ENCODE results near the gene PXYLP1.

PXYLP1 gene

GRCh38 chr3:141275032-141275422 lies 43.4 kb downstream of the PXYLP1 start:
- Histone ChIP-seq H3K27ac (ENCODE audit: low read length) (no peak overlapping the region), H3K4me3 (ENCODE audit: low read depth in 1 of 2, low read length in 2 of 2) (no peak overlapping the region), H3K9me3 (ENCODE audit: control insufficient read depth in 1 of 2, low read length in 2 of 2) (no peaks in the 10 kb centered on the region), H3K27me3 (ENCODE audit: low read depth, low read length) (no peaks in the 10 kb centered on the region), H3K4me1 (ENCODE audit: control insufficient read depth in 1 of 2, insufficient read depth in 2 of 2, low read length in 2 of 2) (peaks cover 0 to 16% of the 10 kb centered on the region in 2 donors), H3K36me3 (ENCODE audit: control insufficient read depth in 1 of 2, insufficient read depth in 2 of 2, low read length in 2 of 2) (no peaks in the 10 kb centered on the region)

- Histone ChIP-seq H3K4me1 (ENCODE audit: control insufficient read depth in 1 of 2, insufficient read depth in 2 of 2, low read length in 2 of 2) (peaks cover 0 to 17% of the 10 kb centered on the region in 2 donors), H3K36me3 (ENCODE audit: control insufficient read depth in 1 of 2, insufficient read depth in 2 of 2, low read length in 2 of 2) (no peaks in the 10 kb centered on the region), H3K27me3 (ENCODE audit: low read depth, low read length) (no peaks in the 10 kb centered on the region), H3K4me3 (ENCODE audit: low read depth in 1 of 2, low read length in 2 of 2) (no peak overlapping the region), H3K27ac (ENCODE audit: low read length) (no peak overlapping the region), H3K9me3 (ENCODE audit: control insufficient read depth in 1 of 2, low read length in 2 of 2) (no peaks in the 10 kb centered on the region)
Measured at GRCh38 chr3:141275511-141275910, 43.9 kb downstream of the PXYLP1 start.

DNA sequence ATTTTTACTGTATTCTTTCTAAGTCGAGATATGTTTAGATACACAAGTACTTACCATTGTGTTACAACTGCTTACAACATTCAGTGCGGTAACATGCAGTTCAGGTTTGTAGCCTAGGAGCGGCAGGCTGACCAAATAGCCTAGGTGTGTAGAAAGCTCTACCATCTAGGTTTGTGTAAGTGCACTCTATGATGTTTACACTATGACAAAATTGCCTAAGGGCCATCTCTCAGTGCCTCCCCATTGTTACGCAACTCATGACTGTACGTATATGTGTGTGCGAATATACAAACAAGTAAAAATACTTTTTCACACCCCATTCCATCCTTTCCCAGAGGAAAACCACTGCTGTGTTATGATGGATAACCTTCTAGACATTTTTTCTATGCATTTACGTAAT lies 44.3 kb downstream of the PXYLP1 start:
- Histone ChIP-seq H3K36me3 (ENCODE audit: control insufficient read depth in 1 of 2, insufficient read depth in 2 of 2, low read length in 2 of 2) (peaks cover 0 to 2% of the 10 kb centered on the region in 2 donors), H3K4me3 (ENCODE audit: low read depth in 1 of 2, low read length in 2 of 2) (no peak overlapping the region), H3K9me3 (ENCODE audit: control insufficient read depth in 1 of 2, low read length in 2 of 2) (no peaks in the 10 kb centered on the region), H3K4me1 (ENCODE audit: control insufficient read depth in 1 of 2, insufficient read depth in 2 of 2, low read length in 2 of 2) (peaks cover 0 to 17% of the 10 kb centered on the region in 2 donors), H3K27ac (ENCODE audit: low read length) (no peak overlapping the region), H3K27me3 (ENCODE audit: low read depth, low read length) (no peaks in the 10 kb centered on the region)

- Histone ChIP-seq H3K4me1 (ENCODE audit: control insufficient read depth in 1 of 2, insufficient read depth in 2 of 2, low read length in 2 of 2) (peaks cover 0 to 17% of the 10 kb centered on the region in 2 donors), H3K27ac (ENCODE audit: low read length) (no peak overlapping the region), H3K36me3 (ENCODE audit: control insufficient read depth in 1 of 2, insufficient read depth in 2 of 2, low read length in 2 of 2) (peaks cover 0 to 6% of the 10 kb centered on the region in 2 donors), H3K4me3 (ENCODE audit: low read depth in 1 of 2, low read length in 2 of 2) (no peak overlapping the region), H3K27me3 (ENCODE audit: low read depth, low read length) (no peaks in the 10 kb centered on the region), H3K9me3 (ENCODE audit: control insufficient read depth in 1 of 2, low read length in 2 of 2) (no peaks in the 10 kb centered on the region)
Measured at GRCh38 chr3:141276398-141276797, 44.8 kb downstream of the PXYLP1 start.

DNA sequence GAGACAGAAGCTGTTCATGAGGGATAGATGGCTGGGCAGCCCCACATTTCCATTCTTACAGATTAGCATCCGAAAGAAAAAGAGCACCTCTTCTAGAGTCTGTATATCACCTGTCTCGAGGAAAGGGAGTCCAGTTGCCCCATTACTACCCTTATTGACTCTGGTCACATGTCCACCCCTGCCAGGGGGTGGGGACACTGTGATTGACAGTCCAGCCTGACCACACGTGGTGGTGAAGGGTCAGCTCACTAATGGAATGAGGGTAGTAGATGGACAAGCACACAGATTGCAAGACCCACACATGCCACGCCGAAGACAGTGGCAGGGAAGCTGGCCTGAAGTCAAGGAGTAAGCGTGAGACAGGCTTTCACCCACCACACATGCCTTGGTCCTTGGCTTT lies 45.8 kb downstream of the PXYLP1 start:
- Histone ChIP-seq H3K4me1 (ENCODE audit: control insufficient read depth in 1 of 2, insufficient read depth in 2 of 2, low read length in 2 of 2) (peaks cover 0 to 17% of the 10 kb centered on the region in 2 donors), H3K27me3 (ENCODE audit: low read depth, low read length) (no peaks in the 10 kb centered on the region), H3K9me3 (ENCODE audit: control insufficient read depth in 1 of 2, low read length in 2 of 2) (no peaks in the 10 kb centered on the region), H3K27ac (ENCODE audit: low read length) (no peak overlapping the region), H3K36me3 (ENCODE audit: control insufficient read depth in 1 of 2, insufficient read depth in 2 of 2, low read length in 2 of 2) (peaks cover 0 to 10% of the 10 kb centered on the region in 2 donors), H3K4me3 (ENCODE audit: low read depth in 1 of 2, low read length in 2 of 2) (no peak overlapping the region)

GRCh38 chr3:141278196-141279076 lies 46.8 kb downstream of the PXYLP1 start:
- Histone ChIP-seq H3K27ac (ENCODE audit: low read length) (no peak overlapping the region), H3K27me3 (ENCODE audit: low read depth, low read length) (no peaks in the 10 kb centered on the region), H3K36me3 (ENCODE audit: control insufficient read depth in 1 of 2, insufficient read depth in 2 of 2, low read length in 2 of 2) (peaks cover 0 to 10% of the 10 kb centered on the region in 2 donors), H3K9me3 (ENCODE audit: control insufficient read depth in 1 of 2, low read length in 2 of 2) (no peaks in the 10 kb centered on the region), H3K4me3 (ENCODE audit: low read depth in 1 of 2, low read length in 2 of 2) (no peak overlapping the region), H3K4me1 (ENCODE audit: control insufficient read depth in 1 of 2, insufficient read depth in 2 of 2, low read length in 2 of 2) (peaks cover 0 to 17% of the 10 kb centered on the region in 2 donors)

DNA sequence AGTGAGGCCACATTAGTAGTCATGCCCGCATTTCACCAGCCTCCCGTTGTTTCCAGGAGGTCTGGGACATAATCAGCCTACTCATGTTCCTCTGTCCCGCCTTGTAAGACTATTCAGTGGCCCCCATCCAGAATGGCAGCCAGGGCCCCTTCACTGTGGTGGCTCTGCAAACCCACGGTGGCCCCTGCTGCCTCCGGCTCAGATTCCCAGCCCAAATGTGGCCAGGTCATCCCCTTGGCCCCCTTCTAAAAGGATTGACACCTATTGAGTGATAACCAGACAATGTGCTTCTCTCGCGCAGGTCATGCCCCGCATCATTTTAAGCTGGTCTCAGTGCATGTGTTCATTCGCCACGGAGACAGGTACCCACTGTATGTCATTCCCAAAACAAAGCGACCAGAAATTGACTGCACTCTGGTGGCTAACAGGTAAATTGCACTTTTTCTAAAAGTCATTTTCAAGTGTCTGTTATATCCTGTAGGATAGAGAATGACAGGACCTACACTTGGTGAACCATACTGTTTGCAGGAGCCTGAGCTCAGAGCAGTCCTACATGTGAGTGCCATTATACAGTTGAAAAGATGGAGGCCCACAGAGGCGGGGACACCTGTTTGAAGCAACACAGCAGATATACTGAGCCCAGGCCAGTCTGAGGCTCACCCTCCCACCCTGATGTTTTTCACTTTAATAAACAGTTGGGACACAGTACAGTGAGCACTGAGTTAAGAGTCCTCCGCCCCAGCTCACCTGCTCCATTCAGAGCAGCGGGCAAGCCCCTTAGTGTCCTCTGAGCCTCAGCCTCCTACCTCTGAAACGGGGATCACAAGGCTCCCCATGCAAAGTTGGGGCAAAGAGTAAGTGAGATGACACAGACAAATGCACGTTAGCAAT lies 47.7 kb downstream of the PXYLP1 start:
- Histone ChIP-seq H3K9me3 (ENCODE audit: control insufficient read depth in 1 of 2, low read length in 2 of 2) (no peaks in the 10 kb centered on the region), H3K27ac (ENCODE audit: low read length) (peak overlapping the region; percentile 39)

DNA sequence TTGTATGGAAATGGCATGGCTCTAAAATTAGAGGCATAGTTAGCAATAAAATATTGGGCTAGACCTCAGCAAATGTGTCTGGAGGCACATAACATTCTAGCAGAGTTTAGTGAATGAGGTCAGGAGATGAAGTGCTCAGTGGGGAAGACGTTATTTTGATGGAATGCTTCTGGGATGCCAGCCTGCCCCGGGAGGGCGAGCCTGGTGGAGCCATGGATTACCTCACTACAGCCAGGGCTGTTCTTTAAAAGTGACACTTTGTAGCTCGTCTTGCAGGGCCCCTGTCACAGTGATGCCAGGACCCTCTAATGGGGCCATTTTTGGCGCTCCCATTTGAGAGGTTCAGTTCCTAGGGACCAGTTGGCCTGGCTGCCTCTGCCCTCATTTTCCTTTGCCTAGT lies 48.5 kb downstream of the PXYLP1 start:
- Histone ChIP-seq H3K4me1 (ENCODE audit: control insufficient read depth in 1 of 2, insufficient read depth in 2 of 2, low read length in 2 of 2) (peaks cover 0 to 17% of the 10 kb centered on the region in 2 donors), H3K36me3 (ENCODE audit: control insufficient read depth in 1 of 2, insufficient read depth in 2 of 2, low read length in 2 of 2) (peaks cover 0 to 10% of the 10 kb centered on the region in 2 donors), H3K4me3 (ENCODE audit: low read depth in 1 of 2, low read length in 2 of 2) (no peak overlapping the region), H3K9me3 (ENCODE audit: control insufficient read depth in 1 of 2, low read length in 2 of 2) (no peaks in the 10 kb centered on the region), H3K27ac (ENCODE audit: low read length) (peak overlapping the region; percentile 39), H3K27me3 (ENCODE audit: low read depth, low read length) (no peaks in the 10 kb centered on the region)

More for the DNA sequence above, 47.7 kb downstream of the PXYLP1 start:
- Histone ChIP-seq H3K4me3 (ENCODE audit: low read depth in 1 of 2, low read length in 2 of 2) (no peak overlapping the region), H3K27me3 (ENCODE audit: low read depth, low read length) (no peaks in the 10 kb centered on the region), H3K36me3 (ENCODE audit: control insufficient read depth in 1 of 2, insufficient read depth in 2 of 2, low read length in 2 of 2) (peaks cover 0 to 10% of the 10 kb centered on the region in 2 donors), H3K4me1 (ENCODE audit: control insufficient read depth in 1 of 2, insufficient read depth in 2 of 2, low read length in 2 of 2) (peaks cover 0 to 17% of the 10 kb centered on the region in 2 donors)

GRCh38 chr3:141280690-141281089 lies 49.1 kb downstream of the PXYLP1 start:
- Histone ChIP-seq H3K36me3 (ENCODE audit: control insufficient read depth in 1 of 2, insufficient read depth in 2 of 2, low read length in 2 of 2) (peaks cover 0 to 10% of the 10 kb centered on the region in 2 donors), H3K9me3 (ENCODE audit: control insufficient read depth in 1 of 2, low read length in 2 of 2) (no peaks in the 10 kb centered on the region), H3K27me3 (ENCODE audit: low read depth, low read length) (no peaks in the 10 kb centered on the region), H3K4me3 (ENCODE audit: low read depth in 1 of 2, low read length in 2 of 2) (no peak overlapping the region), H3K27ac (ENCODE audit: low read length) (no peak overlapping the region), H3K4me1 (ENCODE audit: control insufficient read depth in 1 of 2, insufficient read depth in 2 of 2, low read length in 2 of 2) (peaks cover 0 to 17% of the 10 kb centered on the region in 2 donors)

- H3K4me1 ChIP-seq (ENCODE audit: control insufficient read depth in 1 of 2, insufficient read depth in 2 of 2, low read length in 2 of 2): no peaks in the 10 kb centered on the region
- no peak overlapping the region for H3K27ac ChIP-seq (ENCODE audit: low read length)
- H3K4me3 ChIP-seq (ENCODE audit: low read depth in 1 of 2, low read length in 2 of 2): no peak overlapping the region
- peaks cover 9 to 27% of the 10 kb centered on the region in 2 donors for H3K36me3 ChIP-seq (ENCODE audit: control insufficient read depth in 1 of 2, insufficient read depth in 2 of 2, low read length in 2 of 2)
- no peaks in the 10 kb centered on the region for H3K9me3 ChIP-seq (ENCODE audit: control insufficient read depth in 1 of 2, low read length in 2 of 2)
- no peaks in the 10 kb centered on the region for H3K27me3 ChIP-seq (ENCODE audit: low read depth, low read length)
Measured at GRCh38 chr3:141285570-141285969, 53.9 kb downstream of the PXYLP1 start.

DNA sequence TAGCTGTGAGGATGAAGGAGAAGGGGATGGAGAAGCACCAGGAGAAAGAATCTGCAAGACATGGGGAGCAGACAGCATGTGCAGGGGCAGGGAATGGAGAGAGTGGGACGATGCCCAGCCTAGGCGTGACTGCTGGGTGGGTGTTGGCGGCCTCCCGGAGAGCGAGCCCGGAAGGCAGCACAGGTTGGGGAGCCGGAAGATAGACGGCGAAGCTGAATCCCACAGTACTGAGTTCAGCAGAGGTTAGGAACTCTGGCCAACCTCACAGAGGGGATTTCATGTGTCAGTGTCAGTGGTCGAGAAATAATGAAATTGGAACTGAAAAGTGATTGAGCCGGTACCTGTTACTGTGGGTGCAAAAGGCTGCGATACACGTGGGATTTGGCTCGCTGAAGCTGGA lies 55.2 kb downstream of the PXYLP1 start:
- Histone ChIP-seq H3K36me3 (ENCODE audit: control insufficient read depth in 1 of 2, insufficient read depth in 2 of 2, low read length in 2 of 2) (peaks cover 9 to 17% of the 10 kb centered on the region in 2 donors), H3K4me1 (ENCODE audit: control insufficient read depth in 1 of 2, insufficient read depth in 2 of 2, low read length in 2 of 2) (peaks cover 0 to 5% of the 10 kb centered on the region in 2 donors), H3K4me3 (ENCODE audit: low read depth in 1 of 2, low read length in 2 of 2) (no peak overlapping the region), H3K27ac (ENCODE audit: low read length) (no peak overlapping the region), H3K27me3 (ENCODE audit: low read depth, low read length) (no peaks in the 10 kb centered on the region), H3K9me3 (ENCODE audit: control insufficient read depth in 1 of 2, low read length in 2 of 2) (no peaks in the 10 kb centered on the region)

All from muscle layer of duodenum (tissue), 2 donors.